IPS-20b (cell line): ENCODE measurements around the gene FMN2.
A peak's percentile ranks its signal among the peaks of the same experiment; 100 is the strongest.

Experiments used
- H3K27ac ChIP-seq: one replicate; pipeline ENCODE4 v1.5.1; 2013; ENCODE audit warnings: low read length
- H3K27me3 ChIP-seq: 2 replicates; pipeline ENCODE4 v1.6.1; 2013; ENCODE audit warnings: mild to moderate bottlenecking, low read length, inconsistent platforms; ENCODE audit not compliant: insufficient read depth
- H3K36me3 ChIP-seq: 2 replicates; pipeline ENCODE4 v1.6.1; 2013; ENCODE audit warnings: low read depth, mild to moderate bottlenecking, inconsistent platforms, low read length, moderate library complexity; ENCODE audit not compliant: insufficient read depth
- H3K4me1 ChIP-seq: 2 replicates; pipeline ENCODE4 v1.6.1; 2013; ENCODE audit warnings: mild to moderate bottlenecking, control low read depth, inconsistent platforms, low read length, moderate library complexity; ENCODE audit not compliant: insufficient read depth
- H3K4me3 ChIP-seq: 2 replicates; pipeline ENCODE4 v1.5.1; 2013; ENCODE audit warnings: mild to moderate bottlenecking, low read length, inconsistent platforms
- H3K9ac ChIP-seq: 2 replicates; pipeline ENCODE4 v1.6.1; 2013; ENCODE audit warnings: low read depth, mild to moderate bottlenecking, inconsistent platforms, low read length, moderate library complexity
- H3K9me3 ChIP-seq: 2 replicates; pipeline ENCODE4 v1.6.1; 2013; ENCODE audit warnings: mild to moderate bottlenecking, low read depth, low read length, inconsistent platforms; ENCODE audit not compliant: insufficient read depth

FMN2 gene

GRCh38 chr1:240099748-240100147 lies 8.1 kb downstream of the FMN2 start:
- Histone ChIP-seq H3K4me3 (no peak overlapping the region), H3K27me3 (0 out of 2 replicates have a peak, but pooled peaks cover under 1% of the 10 kb centered on the region), H3K4me1 (peaks cover 13% of the 10 kb centered on the region), H3K9me3 (no peaks in the 10 kb centered on the region), H3K36me3 (no peaks in the 10 kb centered on the region), H3K9ac (peak overlapping the region; percentile 41; the same call in 1 of the 2 replicates), H3K27ac (no peak overlapping the region)

- H3K4me1 ChIP-seq = peaks cover 13% of the 10 kb centered on the region
- H3K9me3 ChIP-seq = no peaks in the 10 kb centered on the region
- H3K27ac ChIP-seq = no peak overlapping the region
- no peak overlapping the region for H3K9ac ChIP-seq
- H3K4me3 ChIP-seq = no peak overlapping the region
- H3K27me3 ChIP-seq = no peaks in the 10 kb centered on the region
- no peaks in the 10 kb centered on the region for H3K36me3 ChIP-seq
Measured at GRCh38 chr1:240100371-240100934, 8.8 kb downstream of the FMN2 start.

GRCh38 chr1:240101306-240101705 lies 9.6 kb downstream of the FMN2 start:
- Histone ChIP-seq H3K9me3 (no peaks in the 10 kb centered on the region), H3K4me3 (no peak overlapping the region), H3K36me3 (no peaks in the 10 kb centered on the region), H3K27me3 (no peaks in the 10 kb centered on the region), H3K9ac (no peak overlapping the region), H3K27ac (no peak overlapping the region), H3K4me1 (peaks cover 13% of the 10 kb centered on the region)

GRCh38 chr1:240101737-240102136 lies 10.1 kb downstream of the FMN2 start:
- H3K36me3 ChIP-seq = no peaks in the 10 kb centered on the region
- no peak overlapping the region for H3K9ac ChIP-seq
- no peaks in the 10 kb centered on the region for H3K27me3 ChIP-seq
- H3K4me3 ChIP-seq = no peak overlapping the region
- H3K27ac ChIP-seq = no peak overlapping the region
- H3K4me1 ChIP-seq = peaks cover 13% of the 10 kb centered on the region
- no peaks in the 10 kb centered on the region for H3K9me3 ChIP-seq

GRCh38 chr1:240104672-240105071 lies 13.0 kb downstream of the FMN2 start:
- Histone ChIP-seq H3K4me1 (peaks cover 8% of the 10 kb centered on the region), H3K36me3 (no peaks in the 10 kb centered on the region), H3K9me3 (no peaks in the 10 kb centered on the region), H3K27me3 (no peaks in the 10 kb centered on the region), H3K9ac (no peak overlapping the region), H3K4me3 (no peak overlapping the region), H3K27ac (no peak overlapping the region)

GRCh38 chr1:240107058-240107684 lies 15.5 kb downstream of the FMN2 start:
- Histone ChIP-seq H3K27ac (no peak overlapping the region), H3K9me3 (no peaks in the 10 kb centered on the region), H3K9ac (no peak overlapping the region), H3K36me3 (no peaks in the 10 kb centered on the region), H3K4me3 (no peak overlapping the region), H3K4me1 (no peaks in the 10 kb centered on the region), H3K27me3 (no peaks in the 10 kb centered on the region)

GRCh38 chr1:240109130-240109529 lies 17.4 kb downstream of the FMN2 start:
- Histone ChIP-seq H3K4me3 (no peak overlapping the region), H3K36me3 (no peaks in the 10 kb centered on the region)

GRCh38 chr1:240109920-240110636 lies 18.4 kb downstream of the FMN2 start:
- H3K4me3 ChIP-seq = no peak overlapping the region

More at GRCh38 chr1:240109130-240109529, 17.4 kb downstream of the FMN2 start:
- Histone ChIP-seq H3K9ac (no peak overlapping the region), H3K9me3 (no peaks in the 10 kb centered on the region), H3K4me1 (no peaks in the 10 kb centered on the region; the same call in 1 of the 2 replicates), H3K27me3 (no peaks in the 10 kb centered on the region), H3K27ac (no peak overlapping the region)

GRCh38 chr1:240111558-240111957 lies 19.9 kb downstream of the FMN2 start:
- H3K9me3 ChIP-seq = no peaks in the 10 kb centered on the region
- H3K27me3 ChIP-seq = no peaks in the 10 kb centered on the region
- peaks cover 12% of the 10 kb centered on the region; the same call in 1 of the 2 replicates for H3K4me1 ChIP-seq
- H3K4me3 ChIP-seq = no peak overlapping the region
- no peaks in the 10 kb centered on the region for H3K36me3 ChIP-seq
- H3K9ac ChIP-seq = no peak overlapping the region
- no peak overlapping the region for H3K27ac ChIP-seq

More at GRCh38 chr1:240109920-240110636, 18.4 kb downstream of the FMN2 start:
- Histone ChIP-seq H3K9ac (no peak overlapping the region), H3K4me1 (peaks cover 3% of the 10 kb centered on the region; the same call in 1 of the 2 replicates), H3K9me3 (no peaks in the 10 kb centered on the region), H3K27me3 (no peaks in the 10 kb centered on the region), H3K27ac (no peak overlapping the region), H3K36me3 (no peaks in the 10 kb centered on the region)

- Histone ChIP-seq H3K36me3 (no peaks in the 10 kb centered on the region), H3K4me1 (peaks cover 12% of the 10 kb centered on the region; the same call in 1 of the 2 replicates), H3K27ac (no peak overlapping the region), H3K4me3 (no peak overlapping the region), H3K9me3 (no peaks in the 10 kb centered on the region), H3K27me3 (no peaks in the 10 kb centered on the region), H3K9ac (no peak overlapping the region)
Measured at GRCh38 chr1:240114222-240114621, 22.5 kb downstream of the FMN2 start.

GRCh38 chr1:240115831-240116230 lies 24.1 kb downstream of the FMN2 start:
- no peak overlapping the region for H3K9ac ChIP-seq
- no peaks in the 10 kb centered on the region for H3K36me3 ChIP-seq
- no peaks in the 10 kb centered on the region for H3K27me3 ChIP-seq
- H3K27ac ChIP-seq = no peak overlapping the region
- no peaks in the 10 kb centered on the region for H3K9me3 ChIP-seq
- peaks cover 12% of the 10 kb centered on the region; the same call in 1 of the 2 replicates for H3K4me1 ChIP-seq
- no peak overlapping the region for H3K4me3 ChIP-seq
